GM21367 (cell line): ENCODE measurements around the gene PRF1.

Experiments used
- ATAC-seq: cut with Tn5 transposase; IDR thresholded peaks from one replicate; pipeline ENCODE4 v1.9.1; 2021; ENCODE audit not compliant: unreplicated experiment

PRF1 gene

DNA sequence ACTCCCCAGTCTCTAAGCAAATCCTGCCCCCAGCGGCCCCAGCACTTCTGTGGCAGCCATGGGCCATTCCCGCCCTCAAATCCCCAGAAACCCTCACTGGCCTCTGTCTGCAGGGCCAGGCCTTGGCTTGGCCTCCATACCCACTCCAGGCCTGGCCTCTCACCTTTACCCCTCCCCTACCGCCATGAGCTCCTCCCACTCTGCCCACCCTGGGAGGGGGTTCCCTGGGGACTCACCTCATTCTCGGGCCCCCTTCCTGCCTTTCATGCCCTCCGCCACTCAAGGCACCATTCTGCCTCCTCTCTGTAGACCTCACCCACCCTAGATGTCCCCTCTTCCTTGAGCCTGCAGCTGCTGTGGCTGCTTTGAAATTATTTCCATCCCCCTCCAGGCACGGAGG, 41.0 kb downstream of the PRF1 start:
- no peak for ATAC-seq

DNA sequence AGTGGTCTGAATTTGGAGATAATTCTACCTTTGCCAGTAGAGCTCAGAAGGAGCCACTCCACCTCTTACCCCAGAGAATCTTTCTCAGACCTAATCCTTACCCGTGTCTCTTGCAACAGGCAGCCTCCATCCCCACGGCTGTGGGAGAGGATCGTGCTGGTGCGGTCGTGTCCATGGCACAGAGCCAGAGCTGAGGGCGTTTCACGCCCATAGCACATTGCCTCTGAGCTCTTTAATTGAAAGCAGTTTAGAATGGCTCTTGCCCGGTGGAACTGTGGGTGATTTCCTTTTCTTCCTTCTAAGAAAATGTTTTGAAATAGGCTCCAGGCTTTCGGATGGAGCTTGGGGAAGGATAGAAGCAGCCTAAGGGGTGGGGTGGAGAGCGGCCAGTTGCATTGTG, 41.5 kb downstream of the PRF1 start:
- ATAC-seq = no peak

- ATAC-seq = no peak
Observed at GRCh38 chr10:70560511-70560941, 42.0 kb downstream of the PRF1 start.

DNA sequence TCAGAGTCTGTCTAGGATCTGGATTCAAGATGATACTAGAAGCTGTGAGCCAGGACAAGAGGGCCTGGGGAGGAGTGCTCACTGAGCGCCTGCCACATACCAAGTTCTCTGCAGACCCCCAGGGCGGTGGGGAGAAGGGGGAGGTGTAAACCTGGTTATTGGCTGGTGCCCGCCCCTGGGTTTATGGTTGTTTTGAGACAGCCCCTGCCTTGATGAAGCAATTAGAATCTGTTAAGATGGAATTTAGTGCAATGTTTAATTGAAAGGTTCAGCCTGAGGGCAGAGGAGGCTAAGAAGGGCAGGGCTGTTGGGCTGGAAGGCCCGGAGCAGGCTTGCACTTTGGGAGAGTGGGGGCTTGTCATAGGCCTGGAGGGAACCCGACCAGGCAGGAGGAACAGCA, 42.7 kb downstream of the PRF1 start:
- ATAC-seq = no peak

DNA sequence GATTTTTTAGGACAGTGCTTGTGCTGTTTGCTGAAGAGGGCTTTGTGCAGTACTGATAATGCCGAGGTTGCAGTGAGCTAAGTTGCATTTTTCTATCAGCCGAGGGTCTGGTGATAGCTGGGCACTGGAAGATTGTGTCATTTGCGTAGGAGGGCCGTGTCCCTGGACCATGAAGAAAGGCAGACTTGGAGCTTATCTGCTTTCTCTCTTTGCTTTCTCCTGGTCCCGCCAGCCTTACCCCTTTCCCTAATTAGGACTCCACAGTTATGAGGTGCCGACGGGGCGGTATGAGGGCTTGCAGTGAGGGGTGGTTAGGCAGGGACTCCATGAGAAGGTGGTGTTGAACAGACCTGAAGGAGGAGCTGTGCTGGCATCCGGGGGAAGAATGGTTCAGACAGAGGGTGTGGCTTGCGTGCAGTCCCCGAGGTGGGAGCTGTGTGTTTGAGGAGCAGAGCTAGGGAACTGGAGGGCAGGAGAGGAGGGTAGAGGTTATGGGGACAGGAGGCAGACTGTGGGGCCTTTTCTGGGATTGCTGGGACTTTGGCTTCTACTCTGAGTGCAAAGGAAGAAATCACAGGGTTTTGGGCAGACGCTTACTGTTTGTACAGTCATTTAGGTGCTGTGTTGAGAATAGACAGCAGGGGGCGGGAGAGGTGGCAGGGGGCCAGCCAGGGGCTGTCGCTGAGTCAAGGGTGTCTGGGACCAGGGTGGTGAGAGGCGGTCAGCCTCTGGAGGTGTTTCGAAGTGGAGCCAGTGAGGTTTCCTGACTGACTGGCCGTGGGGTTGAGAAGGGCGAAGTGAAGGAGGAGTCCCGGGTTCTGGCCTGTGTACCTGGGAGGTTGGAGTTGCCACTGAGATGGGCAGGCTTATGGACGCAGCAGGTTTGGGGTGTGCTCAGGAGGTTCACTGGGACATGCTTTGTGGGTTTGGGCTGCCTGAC, 43.4 kb downstream of the PRF1 start:
- peak; percentile 47 for ATAC-seq

- no peak for ATAC-seq
Observed at GRCh38 chr10:70558295-70558694, 44.2 kb downstream of the PRF1 start.

DNA sequence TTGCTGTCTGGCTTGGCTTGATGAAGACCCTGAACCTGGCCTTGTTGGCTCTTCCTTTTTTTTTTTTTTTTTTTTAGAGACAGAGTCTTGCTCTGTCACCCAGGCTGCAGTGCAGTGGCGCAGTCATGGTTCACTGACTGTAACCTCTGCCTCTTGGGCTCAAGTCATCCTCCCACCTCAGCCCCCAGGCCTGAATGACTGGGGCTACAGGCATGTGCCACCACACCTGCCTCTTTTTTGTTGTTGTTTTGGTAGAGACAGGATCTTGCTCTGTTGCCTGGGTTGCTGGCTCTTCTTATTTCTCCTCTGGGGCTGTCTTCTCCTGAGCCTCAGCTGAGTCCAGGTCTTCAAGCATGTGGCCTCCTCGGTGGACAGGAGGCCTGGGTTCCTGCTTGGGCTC, 44.7 kb downstream of the PRF1 start:
- ATAC-seq = no peak

DNA sequence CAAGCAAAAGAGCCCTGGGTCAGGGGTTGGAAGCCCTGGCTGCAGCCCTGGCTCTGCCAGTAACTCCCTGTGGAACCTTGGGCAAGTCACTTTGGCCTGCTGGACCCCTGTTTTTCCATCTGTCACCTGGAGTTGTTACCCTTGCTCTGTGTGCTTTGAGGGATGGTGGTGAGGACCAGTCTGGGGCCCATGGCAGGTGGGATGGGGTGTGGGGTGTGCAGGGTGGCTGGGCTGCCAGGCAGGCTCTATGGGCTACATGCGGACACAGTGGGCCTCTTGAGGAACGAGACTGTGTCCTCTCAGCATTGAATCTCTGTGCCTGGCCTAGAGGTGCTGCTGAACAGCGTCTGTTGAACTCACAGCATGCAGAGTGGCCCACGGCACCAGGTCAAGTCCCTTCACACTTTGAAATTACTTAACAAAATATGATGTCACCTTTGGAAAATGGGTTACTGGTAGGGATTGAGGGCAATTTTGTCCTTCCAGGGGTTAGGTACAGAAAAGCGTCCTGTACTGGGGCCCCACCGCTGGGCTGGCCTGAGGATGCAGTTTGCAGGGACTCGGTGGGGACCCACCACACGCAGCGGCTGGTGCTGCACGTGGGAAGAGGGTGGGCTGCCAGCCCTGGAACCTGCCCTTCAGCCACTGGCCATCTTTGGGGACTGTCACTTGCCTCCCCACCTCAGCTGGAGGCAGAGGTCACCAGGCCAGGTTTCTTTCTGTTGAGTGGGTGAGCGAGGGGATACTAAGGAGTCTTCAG, 45.3 kb downstream of the PRF1 start:
- ATAC-seq = no peak

- ATAC-seq = no peak
Observed at GRCh38 chr10:70555371-70555770, 47.2 kb downstream of the PRF1 start.

DNA sequence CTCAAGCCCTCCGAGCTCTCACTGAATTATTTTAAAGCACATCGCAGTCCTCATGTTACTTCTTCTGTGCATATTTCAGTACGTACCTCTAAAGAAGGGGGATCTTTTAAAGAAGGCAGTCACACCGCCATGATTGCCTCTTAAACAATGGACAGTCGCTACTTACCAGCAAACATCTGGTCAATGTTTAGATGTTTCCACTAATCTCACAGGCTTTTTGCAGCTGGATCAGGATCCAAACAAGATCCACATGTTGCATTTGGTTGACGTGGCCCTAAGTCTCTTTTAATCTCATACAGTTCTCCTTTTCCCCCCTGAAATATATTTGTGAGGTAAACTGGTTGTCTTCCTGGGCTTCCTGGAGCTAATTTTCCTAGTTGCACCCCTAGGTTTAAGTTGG, 50.0 kb downstream of the PRF1 start:
- no peak for ATAC-seq

DNA sequence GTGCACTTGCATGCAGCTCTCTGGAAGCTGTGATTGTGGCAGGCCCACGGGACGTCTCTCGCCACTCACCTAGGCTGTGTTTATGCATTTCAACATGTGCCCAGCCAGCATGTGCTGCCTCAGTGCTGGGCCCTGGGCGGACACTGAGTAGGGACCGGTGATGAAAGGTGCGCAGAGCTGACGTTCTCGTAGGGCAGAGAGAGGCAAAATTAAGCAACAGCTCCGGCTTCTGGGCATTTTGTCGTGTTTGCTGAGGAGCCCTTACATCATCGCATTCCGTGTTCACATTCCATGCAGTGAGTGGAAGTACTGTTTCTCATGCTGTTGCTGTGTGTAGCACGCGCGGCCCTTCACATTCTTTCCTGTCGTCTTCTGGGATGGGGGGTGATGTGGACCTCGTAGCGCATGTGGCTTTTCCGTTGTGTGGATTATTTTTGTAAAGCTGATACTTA, 50.5 kb downstream of the PRF1 start:
- ATAC-seq = no peak

DNA sequence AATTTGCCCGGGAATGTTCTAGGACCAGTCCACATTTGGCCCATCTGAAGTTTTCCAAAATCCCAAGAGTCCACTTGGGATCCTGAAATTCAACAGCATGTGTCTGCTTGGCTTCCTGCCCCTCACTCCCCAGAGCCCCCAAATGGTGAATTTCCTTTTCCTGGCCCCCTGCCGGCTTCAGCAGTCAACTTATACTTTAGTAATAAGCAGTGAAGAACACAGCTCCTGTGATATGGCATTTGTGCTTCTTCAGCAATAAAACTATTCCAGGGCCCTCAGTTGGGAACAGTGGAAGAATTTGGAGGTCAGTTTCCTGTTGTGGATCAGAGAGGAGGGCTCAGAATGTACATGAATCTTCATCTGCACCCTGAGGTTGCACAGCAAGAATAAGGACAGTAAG, 51.1 kb downstream of the PRF1 start:
- ATAC-seq = no peak

GRCh38 chr10:70550459-70550858, 52.1 kb downstream of the PRF1 start:
- no peak for ATAC-seq

DNA sequence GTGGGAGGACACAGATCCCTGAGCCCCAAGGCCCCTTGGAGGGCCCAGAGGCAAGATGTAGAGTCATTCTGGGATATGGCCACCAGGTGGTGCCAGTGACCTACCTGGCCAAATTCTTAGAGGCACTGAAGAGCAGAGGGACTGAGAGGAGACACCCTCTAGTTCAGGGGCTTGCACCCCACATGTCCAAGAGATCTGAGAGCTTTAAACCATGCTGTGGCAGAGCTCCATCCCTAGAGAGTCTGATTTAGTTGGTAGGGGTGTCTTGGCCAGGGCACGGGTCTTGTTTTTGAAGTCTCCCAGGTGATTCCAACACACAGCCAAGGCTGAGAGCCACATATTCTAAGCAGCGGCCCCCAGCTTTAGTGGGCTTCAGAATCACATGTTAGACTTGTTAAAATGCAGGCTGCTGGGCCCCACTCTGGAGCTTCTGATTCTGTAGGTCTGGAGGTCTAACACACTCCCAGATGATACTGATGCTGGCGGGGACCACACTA, 52.5 kb downstream of the PRF1 start:
- ATAC-seq = no peak

DNA sequence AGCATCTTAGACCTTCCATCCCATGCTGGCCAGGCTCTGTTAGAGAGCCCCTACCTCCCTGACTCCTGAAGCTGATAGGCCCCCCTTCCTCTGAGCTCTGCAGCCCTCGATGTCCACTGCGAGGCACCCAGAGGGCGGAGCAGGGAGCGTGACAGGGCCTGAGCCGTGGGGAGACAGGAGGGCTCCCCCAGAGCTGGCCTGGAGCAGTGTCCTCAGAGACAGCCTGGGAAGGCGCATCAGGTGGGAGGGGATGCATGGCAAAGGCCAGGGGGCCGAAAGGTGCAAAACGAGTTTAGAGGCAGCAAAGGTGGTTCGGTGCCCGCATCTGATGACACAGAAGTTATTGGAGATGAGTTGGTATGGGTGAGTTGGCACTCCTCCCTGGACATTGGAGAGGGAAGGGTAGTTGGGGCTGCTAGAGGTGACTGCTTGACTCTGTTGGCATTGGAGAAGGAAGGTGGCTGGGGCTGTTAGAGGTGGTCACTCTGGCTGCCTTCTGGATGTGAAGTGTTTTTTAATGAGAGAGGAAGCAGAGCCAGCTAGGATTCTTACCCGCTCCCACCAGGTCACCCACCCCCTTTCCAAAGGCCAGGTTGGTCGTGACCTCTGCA, 53.1 kb downstream of the PRF1 start:
- ATAC-seq = no peak
